ENCODE data around the gene CTH.

GRCh38 chr1:70396607-70397006 lies 14.5 kb upstream of the CTH start:
- TF ChIP-seq CTCF (IDR thresholded peaks at IDR 0.05) (no peak), POLR2A (IDR thresholded peaks at IDR 0.05) (no peak)
